GM18507 (cell line): ENCODE data around the gene CAMTA1.

Source experiments
- DNase-seq: peaks from one replicate; pipeline ENCODE4 v3.0.0; 2011; ENCODE audit warnings: low read depth; ENCODE audit not compliant: insufficient read length; ENCODE audit errors: extremely low spot score
- FAIRE-seq: peaks from 2 replicates; lab custom pipeline; 2011; peaks lifted over from hg19 to GRCh38; lab: Jason Lieb, UNC

CAMTA1 gene

GRCh38 chr1:7444363-7444762, 659.1 kb downstream of the CAMTA1 start:
- FAIRE-seq = no peak
- DNase-seq = no peak

GRCh38 chr1:7447093-7447492, 661.8 kb downstream of the CAMTA1 start:
- no peak for FAIRE-seq
- no peak for DNase-seq

- DNase-seq (no peak), FAIRE-seq (no peak)
These were observed 662.5 kb downstream of the CAMTA1 start for GRCh38 chr1:7447736-7448135.

GRCh38 chr1:7448986-7449385, 663.7 kb downstream of the CAMTA1 start:
- FAIRE-seq (no peak), DNase-seq (no peak)

GRCh38 chr1:7449750-7450149, 664.5 kb downstream of the CAMTA1 start:
- FAIRE-seq = no peak
- DNase-seq = no peak

GRCh38 chr1:7450838-7451237, 665.6 kb downstream of the CAMTA1 start:
- FAIRE-seq = no peak
- no peak for DNase-seq

GRCh38 chr1:7453038-7453437, 667.8 kb downstream of the CAMTA1 start:
- DNase-seq = no peak
- FAIRE-seq = no peak

- DNase-seq (no peak), FAIRE-seq (no peak)
These were observed 669.0 kb downstream of the CAMTA1 start for GRCh38 chr1:7454052-7454815.

GRCh38 chr1:7454895-7455784, 669.9 kb downstream of the CAMTA1 start:
- no peak for FAIRE-seq
- no peak for DNase-seq

- FAIRE-seq (no peak), DNase-seq (no peak)
These were observed 670.8 kb downstream of the CAMTA1 start for GRCh38 chr1:7455796-7456721.

- FAIRE-seq (no peak), DNase-seq (no peak)
These were observed 671.4 kb downstream of the CAMTA1 start for GRCh38 chr1:7456722-7457082.

GRCh38 chr1:7457811-7458210, 672.6 kb downstream of the CAMTA1 start:
- FAIRE-seq = no peak
- no peak for DNase-seq

- no peak for DNase-seq
- no peak for FAIRE-seq
These were observed 673.7 kb downstream of the CAMTA1 start for GRCh38 chr1:7458946-7459345.

GRCh38 chr1:7459914-7460313, 674.7 kb downstream of the CAMTA1 start:
- DNase-seq = no peak
- FAIRE-seq = no peak

- no peak for DNase-seq
- no peak for FAIRE-seq
These were observed 675.6 kb downstream of the CAMTA1 start for GRCh38 chr1:7460807-7461206.

GRCh38 chr1:7462617-7463016, 677.4 kb downstream of the CAMTA1 start:
- DNase-seq (no peak), FAIRE-seq (no peak)

- FAIRE-seq = no peak
- DNase-seq = no peak
These were observed 678.3 kb downstream of the CAMTA1 start for GRCh38 chr1:7463526-7463925.

GRCh38 chr1:7464736-7465135, 679.5 kb downstream of the CAMTA1 start:
- FAIRE-seq (no peak), DNase-seq (no peak)

GRCh38 chr1:7467476-7468175, 682.4 kb downstream of the CAMTA1 start:
- no peak for DNase-seq
- FAIRE-seq = no peak
